Ovary (tissue), 3 donors: ENCODE data around the gene SIN3A.

Source experiments
- CTCF ChIP-seq, 3 donors: fragments of 450-650 bp in 2 of 3; fragments of 200-600 bp in 1 of 3; IDR thresholded peaks; one replicate each; pipeline versions ENCODE4 v1.5.1 to v1.8.0; 2016 to 2022; ENCODE audit warnings: antibody characterized with exemption in 3 of 3, mild to moderate bottlenecking in 1 of 3
- EP300 ChIP-seq: sonication (generic); formaldehyde crosslinking; IDR thresholded peaks from one replicate; pipeline ENCODE4 v1.6.1; 2017; ENCODE audit warnings: antibody characterized with exemption
- POLR2A ChIP-seq: fragments of 450-650 bp; IDR thresholded peaks from one replicate; pipeline ENCODE4 v1.6.1; 2017; ENCODE audit warnings: antibody characterized with exemption, mild to moderate bottlenecking, moderate library complexity
- donor health status: DM: no; HTN: no; CAD: no.

DNA sequence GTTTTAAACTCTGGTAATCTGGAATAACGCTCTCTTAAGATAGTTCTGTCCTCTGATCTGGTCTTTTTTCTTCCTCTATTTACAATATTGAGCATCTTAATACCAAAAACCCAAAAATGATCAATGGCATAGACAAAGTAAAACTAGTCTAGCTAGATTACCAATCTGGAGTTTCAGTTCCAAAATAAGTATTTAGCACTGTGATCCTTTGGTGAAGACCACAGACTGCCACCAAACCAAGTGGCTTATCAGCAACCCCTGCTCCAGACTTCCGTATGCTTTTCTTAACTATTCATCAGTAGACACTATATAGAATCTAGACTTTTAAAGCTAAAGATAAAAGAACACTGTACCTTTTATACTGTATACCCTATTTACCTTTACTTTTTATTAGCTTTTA lies 47.6 kb downstream of the SIN3A start:
- no peak for TF ChIP-seq POLR2A
- TF ChIP-seq CTCF (IDR thresholded peaks at IDR 0.05) = no peak
- TF ChIP-seq EP300 = no peak
